Medulla oblongata (tissue), 1 donor: ENCODE data around the gene TBC1D16.
"Not testable (repeated sequence)": the region's sequence is repeated elsewhere in the genome, so short reads cannot be mapped to it uniquely, and the experiment has no call there.

Source experiments
- DNase-seq: peaks from one replicate; pipeline ENCODE4 v3.0.0-alpha.2; 2015; ENCODE audit errors: extremely low spot score

Gene TBC1D16

DNA sequence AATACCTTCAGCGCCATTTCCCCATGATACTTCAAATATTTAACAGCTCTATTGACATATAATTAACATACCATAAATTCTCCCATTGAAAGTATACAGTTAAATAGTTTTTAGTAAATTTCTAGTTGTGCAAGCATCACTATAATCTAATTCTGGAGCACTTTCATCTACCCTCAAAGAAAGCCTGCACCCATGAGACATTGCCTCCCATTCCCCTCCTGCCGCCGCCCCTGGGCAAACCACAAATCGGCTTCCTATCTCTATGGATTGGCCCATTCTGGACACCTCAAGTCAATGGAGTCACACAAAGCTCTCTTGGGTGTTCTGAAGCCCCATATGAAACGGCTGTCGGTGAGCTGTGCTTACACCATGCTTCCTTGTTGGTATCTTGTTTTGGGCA is 119.2 kb downstream of the TBC1D16 start:
- no peak for DNase-seq

DNA sequence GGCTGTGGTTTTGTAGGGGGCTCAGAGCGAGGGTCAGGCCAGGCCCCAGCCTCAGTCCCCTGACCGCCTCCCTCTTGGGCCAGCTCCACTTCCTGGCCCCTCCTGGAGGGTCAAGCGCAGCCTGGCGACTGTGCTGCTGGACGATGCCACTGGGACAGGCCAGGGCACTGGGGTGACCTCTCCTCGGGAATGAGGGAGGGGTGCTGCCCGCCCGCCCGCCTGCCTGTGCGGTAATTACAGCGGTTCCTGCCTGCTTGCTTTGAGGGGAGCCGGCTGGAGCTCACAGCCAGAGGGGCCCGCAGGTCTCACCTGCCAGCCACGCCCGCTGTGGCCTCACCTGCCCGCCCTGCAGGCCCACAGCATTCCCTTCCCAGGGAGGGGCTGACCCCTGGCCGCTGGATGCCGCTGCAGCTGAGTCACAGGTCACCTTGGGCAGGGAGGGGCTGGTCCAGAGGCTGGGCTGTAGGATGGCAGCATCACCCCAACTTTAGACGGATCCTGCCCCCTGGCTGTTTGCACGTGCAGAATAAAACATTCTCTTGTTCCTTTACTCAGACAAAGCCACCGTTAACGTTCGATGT is 119.7 kb downstream of the TBC1D16 start:
- no peak for DNase-seq

DNA sequence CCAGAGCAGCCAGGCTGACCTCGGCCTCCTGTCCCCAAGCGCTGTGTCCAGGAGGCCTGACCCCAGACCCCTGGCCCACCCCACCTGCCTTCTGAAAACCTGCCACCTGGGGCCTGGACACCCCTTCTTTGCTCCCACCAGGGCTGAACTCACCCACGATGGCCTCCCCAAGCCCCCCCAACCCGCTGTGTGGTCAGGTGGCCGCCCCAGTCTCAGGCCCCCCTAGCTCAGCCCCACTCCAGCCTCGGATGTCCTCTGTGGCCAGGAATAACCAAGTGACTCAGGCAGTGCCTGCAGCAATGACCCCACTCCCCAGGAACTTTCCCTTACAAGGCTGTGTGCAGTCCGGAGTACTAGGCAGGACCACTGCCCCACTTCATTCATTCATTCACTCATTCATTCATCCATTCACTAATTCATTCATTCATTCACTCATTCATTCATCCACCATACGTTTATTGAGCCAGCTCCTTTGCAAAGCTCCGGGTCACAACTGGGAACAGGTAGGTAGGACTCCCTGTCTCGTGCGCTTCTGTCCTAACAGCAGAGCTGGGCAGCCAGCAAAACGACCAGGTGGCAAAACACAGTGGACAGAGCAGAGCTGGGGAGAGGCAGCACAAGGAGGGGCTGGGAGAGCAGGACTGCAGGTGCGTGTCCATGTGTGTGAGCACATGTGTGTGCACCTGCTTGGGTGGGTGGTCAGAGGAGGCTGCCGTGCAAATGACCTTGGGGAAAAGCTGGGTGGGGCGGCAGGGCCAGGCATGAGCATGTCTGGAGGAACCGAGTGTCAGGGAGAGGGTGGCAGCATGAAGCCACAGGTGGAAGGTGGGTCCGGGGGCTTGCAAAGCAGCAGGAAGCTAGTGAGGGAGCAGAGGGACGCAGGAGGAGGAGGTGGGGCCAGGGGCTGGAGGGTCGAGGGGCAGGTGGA is 120.6 kb downstream of the TBC1D16 start:
- DNase-seq = no peak

DNA sequence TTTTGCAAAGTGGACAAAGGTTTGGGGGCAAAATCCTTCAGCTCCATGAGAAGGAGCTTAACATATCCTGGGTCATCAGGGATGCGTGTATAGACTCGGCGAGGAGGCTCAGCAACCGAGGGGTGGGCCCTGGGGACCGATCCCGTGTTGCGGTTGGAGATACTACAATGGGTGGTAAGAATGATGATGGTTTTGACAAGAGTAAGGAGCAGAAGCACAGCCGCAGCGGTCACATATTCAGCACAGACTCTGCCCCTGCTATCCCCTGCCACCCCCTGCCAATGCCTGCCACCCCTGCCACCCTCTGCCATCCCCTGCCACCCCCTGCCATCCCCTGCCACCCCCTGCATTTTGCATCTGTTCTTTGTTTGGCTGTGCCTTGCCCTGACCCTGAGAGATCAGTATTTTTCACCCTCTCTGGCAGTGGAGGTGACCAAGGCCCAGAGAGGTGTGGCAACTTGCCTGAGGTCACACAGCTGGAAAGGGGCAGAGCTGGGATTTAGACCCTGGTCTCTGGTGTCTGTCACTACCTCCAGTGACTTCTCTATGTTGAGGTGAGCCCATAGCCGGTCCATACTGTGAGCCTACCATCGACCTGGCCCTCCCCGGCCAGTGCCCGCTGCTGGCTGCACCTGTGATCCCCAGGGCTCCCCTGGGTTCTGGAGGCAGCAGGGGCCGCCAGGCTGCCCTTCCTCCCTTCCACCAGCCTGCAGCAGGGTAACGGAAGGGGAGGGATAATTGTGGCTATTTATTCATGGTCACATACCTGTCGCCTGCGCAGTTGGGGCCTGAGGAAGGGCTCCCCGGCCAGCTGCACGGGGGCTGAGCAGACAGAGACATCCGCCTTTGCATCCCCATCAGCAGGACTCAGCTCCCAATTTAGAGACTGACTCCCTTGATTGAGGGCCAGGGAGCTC is 121.5 kb downstream of the TBC1D16 start:
- no peak for DNase-seq

DNA sequence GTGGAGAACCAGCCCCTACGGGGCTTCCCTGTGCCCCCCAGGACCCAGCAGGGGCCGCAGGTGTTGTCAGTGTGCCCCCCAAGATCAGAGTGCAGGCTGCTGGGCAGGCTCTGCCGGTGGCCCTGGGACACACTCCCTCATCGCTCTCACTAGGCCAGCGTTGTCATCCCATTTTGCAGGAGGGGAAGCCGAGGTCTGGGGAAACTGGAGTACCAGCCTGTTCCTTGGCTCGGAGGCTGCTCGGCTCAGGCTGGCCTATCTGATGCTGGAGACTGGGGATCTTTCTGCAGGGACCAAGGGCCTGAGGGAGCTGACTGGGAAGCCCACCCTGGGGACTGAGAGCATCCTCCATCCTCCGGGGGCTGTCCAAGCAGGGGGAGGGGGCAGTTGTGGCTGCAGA is 122.2 kb downstream of the TBC1D16 start:
- no peak for DNase-seq

DNA sequence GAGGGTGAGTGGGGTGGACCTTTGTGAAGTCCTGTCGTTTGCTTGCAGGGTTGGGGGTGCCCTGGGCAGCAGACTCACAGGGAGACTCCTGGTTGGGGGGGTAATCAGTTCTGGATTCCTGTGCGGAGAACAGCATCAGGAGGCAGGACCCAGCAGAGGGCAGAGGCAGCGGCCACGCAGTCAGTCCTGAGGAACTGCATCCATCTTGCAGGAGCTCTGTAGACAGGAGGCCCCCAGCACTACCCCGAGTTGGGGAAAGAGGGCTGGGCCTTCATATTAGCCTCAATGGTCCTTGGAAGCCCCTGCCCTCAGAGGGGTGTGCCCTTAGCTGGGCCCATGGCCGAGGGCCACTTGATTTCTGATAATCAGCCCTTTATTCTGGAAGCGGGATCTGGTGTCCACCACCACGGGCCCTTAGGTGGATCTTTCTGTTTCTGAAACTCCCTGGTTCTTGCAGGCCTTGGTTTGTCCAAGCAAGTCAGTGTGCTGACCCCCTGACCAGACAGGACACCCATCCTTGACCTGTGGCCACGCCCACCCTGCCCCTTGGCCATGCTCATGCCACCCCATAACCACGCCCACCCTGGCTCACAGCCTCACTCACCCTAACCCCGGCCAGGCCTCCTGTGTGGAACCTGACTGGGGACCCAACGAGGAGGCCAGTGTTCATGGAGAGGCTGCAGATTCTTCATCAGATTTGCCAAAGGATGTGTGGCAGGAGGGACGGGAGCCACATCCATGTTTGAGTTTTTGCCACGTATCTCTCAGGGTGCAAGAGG is 122.9 kb downstream of the TBC1D16 start:
- DNase-seq = no peak

DNA sequence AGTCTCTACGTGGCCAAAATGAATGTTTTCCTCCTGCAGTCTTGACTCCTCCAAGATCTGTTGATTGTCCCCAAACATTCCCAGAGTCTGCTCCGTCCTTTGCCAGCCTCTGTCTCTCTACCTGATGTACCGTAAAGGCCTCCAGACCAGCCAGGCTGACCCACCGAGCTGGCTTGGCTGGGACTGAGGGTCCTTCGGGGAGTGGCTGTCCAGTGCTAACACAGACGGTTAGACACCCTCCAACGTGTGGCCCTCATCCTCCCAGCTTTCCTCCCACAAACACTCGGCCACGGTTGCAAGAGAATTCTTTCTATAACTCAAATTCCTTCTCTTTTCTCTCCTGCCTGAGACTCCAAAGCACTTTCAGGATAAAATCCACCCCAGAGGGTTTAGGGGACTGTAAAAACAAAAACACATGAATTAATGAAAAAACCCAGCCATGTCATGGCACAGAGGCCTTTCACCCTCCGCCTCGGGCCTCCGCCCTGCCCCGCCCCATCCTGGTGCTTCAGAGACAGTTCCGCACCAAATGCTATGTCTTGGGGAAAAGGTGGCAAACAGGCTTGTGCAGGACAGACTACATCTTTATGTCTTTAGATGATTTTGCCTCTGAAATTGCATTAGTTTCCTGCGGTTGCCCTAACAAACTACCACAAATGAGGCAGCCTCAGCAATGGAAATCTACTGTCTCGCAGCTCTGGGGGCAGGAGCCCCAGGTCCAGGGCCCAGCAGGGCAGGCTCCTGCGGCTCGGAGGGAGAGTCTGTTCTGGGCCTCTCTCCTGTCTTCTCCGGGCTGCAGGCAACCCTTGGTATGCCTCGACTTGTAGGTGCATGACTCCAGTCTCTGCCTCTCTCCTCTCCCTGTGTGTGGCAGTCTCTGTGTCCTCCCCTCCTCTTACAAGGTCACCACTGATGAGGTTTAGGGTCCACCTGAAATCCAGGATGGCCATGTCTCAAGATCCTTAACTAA is 124.0 kb downstream of the TBC1D16 start:
- DNase-seq = no peak

DNA sequence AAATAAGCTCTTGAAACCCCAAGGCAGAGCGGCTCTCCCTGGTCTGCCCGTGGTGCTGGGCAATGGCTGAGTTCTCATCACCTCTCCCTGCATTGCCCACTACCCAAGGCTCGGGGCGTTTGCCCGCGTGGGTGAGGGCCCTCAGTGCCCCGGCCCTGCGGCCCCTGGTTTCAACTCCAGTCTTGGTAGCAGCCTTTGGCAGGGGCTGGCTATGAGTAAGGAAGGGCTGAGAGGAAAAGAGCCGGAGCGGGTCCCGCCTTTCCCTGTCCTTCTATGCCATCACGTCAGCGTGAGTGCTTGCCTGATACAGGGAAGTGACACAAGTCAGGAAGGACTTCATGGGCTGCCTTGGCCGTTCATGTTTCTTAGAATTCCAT is 124.7 kb downstream of the TBC1D16 start:
- no peak for DNase-seq

DNA sequence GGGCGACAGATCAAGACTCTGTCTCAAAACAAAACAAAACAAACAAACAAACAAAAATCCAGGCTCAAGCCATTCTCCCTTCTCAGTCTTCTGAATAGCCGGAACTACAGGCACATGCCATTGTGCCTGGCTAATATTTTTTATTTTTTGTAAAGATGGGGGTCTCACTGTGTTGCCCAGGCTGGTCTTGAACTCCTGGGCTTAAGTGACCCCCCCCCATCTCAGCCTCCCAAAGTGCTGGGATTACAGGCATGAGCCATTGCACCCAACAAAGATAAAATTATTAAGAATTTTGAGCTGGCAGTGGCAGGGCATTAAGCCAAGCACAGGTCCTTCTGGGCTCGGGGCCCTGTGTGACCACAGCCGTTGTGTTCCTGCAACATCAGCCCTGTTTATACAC is 126.6 kb downstream of the TBC1D16 start:
- DNase-seq = no peak

DNA sequence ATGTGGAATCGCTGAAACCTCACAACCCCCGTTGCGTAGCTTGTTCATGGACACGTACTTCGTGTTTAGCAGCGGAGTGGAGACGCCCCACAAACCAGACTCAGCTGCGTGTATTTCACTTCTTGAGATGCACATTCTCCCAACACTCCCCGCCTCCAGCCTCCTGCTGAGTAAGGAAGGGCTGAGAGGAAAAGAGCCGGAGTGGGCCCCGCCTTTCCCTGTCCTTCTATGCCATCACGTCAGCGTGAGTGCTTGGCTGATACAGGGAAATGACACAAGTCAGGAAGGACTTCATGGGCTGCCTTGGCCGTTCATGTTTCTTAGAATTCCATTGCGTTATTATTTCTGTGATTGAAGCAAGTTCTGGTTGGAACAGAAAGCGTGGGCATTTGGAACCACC is 127.8 kb downstream of the TBC1D16 start:
- DNase-seq = no peak

DNA sequence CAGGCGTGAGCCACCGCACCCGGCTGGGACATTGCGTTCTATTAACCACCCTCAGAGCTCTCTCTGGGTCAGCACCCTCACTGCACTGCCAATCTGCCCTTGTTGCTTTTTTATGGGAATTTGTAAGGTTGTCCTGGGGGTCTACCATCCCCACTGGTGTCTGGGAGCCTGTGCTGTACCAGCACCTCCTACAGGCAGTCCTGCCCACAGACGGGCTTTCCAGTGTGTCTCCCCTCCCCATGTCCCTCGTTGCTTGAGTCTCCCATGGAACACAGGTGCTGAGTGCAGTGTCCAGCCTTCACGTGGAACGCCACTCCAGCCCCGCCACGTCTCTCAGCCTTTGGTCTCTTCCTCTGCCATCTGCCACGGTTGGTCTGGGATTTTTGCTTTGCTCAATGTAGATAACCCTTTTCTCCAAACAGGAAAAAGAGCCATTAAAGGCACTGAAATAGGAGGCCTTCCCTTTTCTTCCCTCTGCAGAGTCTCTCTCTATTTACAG is 128.4 kb downstream of the TBC1D16 start:
- no peak for DNase-seq

DNA sequence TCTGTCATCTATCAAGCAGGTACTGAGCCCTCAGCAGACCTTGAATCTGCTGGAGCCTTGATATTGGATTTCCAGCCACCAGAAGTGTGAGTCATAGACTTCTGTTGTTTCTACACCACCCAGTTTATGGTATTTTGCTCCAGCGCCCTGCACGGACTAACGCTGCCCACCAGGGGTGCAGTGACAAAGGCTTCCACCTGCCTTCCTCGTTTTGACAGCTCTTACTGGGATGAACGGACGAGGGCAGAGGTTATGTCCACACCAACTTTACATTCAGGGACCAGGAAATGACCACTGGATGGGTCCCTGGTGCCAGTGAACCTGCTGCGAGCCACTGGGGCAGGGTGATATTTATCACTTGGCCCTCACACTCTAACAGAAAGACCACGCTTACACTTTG is 129.8 kb downstream of the TBC1D16 start:
- no peak for DNase-seq

DNA sequence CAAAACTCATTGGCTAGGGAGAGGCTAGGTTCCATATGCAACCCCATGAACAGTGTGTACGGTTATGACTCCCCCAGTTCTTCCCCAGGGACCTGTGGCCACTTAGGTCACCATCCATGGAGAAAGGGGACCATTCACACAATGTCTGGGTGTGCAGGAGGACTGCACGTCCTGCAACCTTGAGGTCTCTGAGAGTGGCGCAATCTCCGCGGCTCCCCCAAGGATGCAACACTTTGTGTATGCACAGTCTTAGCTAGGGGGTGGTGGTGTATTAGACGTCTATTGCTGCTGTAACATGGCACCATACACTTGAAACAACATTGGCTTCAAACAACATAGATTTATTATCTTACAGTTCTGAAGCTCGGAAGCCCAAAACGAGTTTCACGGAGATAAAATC is 130.8 kb downstream of the TBC1D16 start:
- no peak for DNase-seq

DNA sequence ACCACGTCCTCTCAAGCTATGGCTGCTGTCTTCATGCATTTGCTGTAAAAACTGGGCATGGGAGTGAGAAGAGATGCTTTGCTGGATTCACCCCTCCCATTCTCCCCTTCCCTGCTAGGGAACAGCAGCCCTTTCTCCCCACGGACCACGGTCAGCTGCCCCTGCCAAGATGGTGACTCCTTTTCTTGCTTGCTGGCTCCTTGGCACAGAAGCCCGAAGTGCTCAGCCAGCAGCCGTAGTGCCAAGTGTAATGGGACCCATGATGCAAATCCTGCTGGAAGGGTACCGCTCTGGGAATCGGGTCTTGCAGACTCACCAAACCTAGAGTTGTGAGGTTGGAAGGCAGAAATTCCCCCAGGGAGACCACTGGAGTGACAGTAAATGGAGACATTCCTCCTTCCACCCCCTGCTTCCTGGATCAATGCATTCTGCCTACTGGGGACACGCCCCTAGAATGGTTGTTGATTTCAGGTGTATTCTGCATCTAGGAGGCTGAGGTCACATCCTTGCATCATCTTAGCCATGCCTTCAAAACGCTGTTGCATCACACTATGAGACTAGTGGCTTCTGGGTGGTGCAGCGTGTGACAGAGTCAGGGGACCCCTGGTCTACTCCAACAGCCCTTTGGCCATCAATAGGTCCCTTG is 133.4 kb downstream of the TBC1D16 start:
- DNase-seq = no peak

DNA sequence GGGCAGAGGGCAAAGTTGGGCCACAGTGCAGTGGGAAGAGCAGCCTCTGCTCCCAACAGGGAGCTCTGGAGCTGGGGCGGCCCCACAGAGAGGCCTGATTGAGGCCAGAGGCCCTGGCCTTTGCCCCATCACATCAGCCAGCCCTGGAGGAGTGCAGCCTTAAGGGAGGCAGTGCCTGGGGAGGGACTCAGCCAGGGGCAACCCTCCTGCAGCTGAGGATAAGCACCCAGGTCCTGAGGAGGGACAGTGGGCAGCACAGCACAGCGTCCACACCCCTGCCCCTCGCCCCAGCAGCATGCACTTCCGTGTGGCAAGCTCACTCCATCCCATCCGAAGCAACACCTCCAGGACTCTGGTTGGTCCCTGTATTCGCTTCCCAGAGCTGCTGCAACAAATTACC is 134.5 kb downstream of the TBC1D16 start:
- DNase-seq = no peak

DNA sequence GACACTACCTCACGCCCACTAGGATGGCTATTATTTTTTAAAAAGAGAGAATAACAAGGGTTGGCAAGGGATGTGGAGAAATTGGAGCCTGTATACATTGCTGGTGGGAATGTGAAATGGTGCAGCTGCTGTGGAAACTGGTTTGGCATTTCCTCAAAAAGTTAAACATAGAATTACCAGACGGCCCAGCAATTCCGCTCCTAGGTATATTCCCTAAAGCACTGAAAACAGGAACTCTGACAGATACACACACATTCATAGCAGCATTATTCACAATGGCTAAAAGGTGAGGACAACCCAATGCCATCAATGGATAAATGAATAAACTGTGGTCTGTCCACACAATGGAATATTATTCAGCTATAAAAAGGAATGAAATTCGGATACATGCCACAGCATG is 136.1 kb downstream of the TBC1D16 start:
- DNase-seq = no peak

DNA sequence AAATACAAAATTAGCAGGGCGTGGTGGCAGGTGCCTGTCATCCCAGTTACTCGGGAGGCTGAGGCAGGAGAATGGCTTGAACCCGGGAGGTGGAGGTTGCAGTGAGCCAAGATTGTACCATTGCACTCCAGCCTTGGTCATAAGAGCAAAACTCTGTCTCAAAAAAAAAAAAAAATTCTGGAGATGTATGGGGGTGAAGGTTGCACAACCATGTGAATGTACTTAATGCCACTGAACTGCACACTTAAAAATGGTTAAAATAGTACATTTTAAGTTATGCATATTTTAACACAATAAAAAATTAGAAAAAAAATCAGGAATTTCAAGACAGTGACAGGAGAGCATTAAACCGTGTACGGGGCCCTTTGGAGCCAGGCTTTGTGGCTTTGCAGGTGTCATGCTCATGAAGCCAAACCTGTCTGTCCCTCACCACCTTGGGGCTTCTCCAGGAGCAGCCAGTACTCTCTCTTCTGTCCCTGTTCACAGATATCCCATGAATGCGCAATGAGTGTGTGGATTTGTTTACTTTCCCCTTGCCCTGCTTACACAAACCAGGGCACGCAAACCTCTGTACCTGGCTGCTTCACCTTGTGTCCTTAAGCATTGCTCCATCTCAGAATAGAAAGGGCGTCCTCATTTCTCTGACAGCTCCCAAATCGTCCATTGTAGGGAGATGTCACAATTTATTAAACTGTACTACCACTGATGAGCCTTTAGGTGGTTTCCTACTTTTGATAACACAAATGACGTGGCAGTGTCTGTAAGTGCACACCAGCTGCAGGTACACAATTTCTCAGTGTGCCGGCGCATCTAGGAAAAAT is 138.2 kb downstream of the TBC1D16 start:
- DNase-seq = no peak

DNA sequence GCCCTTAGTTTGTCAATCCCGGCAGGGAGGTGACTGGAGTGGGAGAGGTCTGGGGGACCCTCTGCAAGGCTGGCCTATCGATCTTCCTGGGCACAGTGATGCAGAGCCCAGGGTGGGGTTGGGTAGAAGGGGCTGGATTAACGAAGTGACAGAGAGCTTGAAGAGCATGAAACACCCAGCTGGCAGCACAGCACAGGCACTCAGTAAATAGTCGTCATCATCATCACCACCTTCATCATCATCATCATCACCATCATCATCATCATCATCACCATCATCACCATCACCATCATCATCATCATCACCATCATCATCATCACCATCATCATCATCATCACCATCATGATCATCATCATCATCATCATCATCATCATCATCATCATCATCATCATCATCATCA is 142.2 kb downstream of the TBC1D16 start:
- DNase-seq = not testable (repeated sequence)
